K562 treated with DMSO at 1 percent for 12 hours (cell line): ENCODE measurements around the gene SLC16A12. TPM values are rescaled to one million over a fixed set of nuclear protein-coding genes. Genes with fewer than 3 reads are reported as not detected.

Experiments used
- total RNA-seq: library from RNA; unstranded; fragments of 300-600 nt; gene quantifications from 2 replicates; pipeline ENCODE4 v1.2.3, GENCODE V29; 2022; ENCODE audit not compliant: insufficient read depth

Gene SLC16A12, protein sequence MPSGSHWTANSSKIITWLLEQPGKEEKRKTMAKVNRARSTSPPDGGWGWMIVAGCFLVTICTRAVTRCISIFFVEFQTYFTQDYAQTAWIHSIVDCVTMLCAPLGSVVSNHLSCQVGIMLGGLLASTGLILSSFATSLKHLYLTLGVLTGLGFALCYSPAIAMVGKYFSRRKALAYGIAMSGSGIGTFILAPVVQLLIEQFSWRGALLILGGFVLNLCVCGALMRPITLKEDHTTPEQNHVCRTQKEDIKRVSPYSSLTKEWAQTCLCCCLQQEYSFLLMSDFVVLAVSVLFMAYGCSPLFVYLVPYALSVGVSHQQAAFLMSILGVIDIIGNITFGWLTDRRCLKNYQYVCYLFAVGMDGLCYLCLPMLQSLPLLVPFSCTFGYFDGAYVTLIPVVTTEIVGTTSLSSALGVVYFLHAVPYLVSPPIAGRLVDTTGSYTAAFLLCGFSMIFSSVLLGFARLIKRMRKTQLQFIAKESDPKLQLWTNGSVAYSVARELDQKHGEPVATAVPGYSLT
- not detected in 2 replicates for total RNA-seq

DNA sequence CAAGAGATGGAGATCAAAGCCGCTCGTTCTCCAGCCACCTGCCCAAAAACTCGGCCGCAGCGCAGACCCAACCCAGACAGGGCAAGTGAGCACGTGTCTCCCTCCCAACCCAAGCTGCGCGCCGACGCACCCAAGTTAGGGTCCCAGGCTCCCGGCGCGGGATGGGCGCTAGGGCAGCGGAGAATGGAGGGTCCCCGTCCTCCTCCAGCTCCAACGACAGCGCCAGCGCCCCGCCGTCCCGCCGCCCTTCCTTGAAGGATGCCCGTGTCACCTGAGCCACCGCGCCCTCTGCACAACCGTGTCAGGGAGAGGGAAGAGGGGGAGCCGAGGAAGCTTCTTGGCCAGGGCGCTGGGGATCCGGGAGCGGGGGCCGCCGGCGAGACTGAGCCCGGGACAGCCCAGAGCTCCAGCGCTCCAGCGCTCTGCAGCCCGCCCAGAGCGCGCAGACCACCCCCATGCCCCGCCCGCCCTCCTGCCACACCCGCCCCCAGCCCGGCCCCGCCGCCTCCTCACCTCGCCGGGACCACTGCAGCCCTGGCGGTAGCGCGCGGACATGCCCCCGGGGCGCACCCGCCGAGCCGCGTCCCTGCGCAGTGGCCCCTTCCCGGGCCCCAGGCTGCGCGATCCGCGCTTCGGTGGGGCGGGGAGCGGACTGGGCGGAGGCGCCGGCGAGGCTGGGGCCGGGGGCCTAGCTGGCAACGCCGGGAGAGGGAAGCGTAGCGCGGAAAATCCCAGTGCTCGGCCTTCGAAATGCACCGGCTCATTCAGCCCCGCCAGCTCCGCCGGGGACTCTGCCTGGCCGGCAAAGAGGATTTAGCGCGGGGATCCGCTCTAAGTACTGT lies at the start of gene SLC16A12:
TSS of gene SLC16A12 (minus strand) at position 424 of the 842 bp plus-strand sequence. CDS start 73,016 bp downstream, outside the sequence.

DNA sequence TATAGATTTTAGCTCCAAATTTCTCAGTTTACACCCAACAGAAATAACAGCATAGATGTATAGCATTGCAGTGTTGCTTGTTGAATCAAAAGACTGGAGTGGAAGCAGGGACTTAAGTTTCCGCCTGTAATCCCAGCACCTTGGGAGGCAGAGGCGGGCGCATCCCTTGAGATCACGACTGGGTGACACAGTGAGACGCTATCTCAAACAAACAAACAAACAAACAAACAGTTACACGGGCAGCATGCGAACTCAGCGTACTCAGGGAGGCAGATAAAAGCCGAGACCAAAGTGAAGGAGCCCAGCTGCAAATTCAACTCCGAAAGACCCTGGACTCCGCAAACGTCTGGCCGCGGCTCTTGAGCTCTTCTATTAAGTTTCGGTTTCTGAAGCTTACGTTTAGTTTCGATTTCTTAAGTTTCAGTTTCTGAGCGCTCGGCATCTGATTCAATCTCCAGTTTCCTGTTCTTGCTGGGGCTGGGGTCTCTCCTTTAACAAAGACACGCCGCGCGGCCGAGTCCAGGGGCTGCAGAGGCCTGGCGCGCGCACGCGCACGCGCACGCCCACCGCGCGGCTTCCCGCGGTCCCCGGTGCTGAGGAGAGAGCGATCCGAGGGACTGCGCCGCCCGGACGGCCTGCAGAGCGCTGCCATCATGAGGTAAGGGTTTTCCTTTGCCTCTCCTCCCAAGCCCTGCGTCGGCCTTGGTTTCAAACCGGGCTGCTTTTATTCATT lies 121.1 kb downstream of the SLC16A12 start, which contains the start of gene IFIT5:
TSS of gene IFIT5 (plus strand) at position 423 of the 733 bp plus-strand sequence. CDS start at position 654, 231 bp downstream.

DNA sequence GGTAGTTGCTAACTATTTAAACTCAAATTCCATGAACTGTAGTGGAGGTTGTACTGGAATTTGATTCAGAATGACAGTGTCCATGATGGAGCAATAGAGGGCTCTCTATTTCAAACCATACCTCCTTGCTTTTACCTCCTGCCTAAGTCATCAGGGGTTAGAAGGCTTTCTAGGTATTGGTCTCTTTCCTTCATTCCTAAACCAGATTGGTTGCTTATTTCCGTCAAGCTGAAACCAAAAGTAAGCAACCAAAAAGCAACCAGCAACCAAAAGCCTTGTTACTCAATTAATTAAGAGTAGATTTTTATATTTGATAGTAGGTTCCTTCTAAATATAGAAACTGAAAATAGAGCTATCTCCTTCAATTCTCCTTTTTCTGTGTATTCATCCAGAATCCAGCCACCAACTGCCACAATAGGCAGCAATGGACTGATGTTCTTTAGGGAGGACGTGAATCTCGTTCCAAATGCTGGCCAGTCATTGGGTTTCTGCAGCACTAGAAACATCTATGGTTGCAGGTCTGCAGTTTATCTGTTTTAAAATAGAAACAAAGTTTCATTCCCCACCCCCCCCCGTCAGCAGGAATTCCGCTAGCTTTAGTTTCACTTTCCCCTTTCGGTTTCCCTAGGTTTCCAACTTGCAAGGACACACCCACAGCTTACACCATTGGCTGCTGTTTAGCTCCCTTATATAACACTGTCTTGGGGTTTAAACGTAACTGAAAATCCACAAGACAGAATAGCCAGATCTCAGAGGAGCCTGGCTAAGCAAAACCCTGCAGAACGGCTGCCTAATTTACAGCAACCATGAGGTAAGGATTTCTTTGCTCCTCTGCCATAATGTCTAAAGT lies 143.3 kb downstream of the SLC16A12 start, which contains the start of gene IFIT1:
TSS of gene IFIT1 (plus strand) at position 717 of the 850 bp plus-strand sequence. CDS start at position 807, 90 bp downstream.

Other genes starting within 250 kb of the SLC16A12 start
- 0.83 TPM in 1 of 2 replicates, not detected in the other for gene IFIT2, start 233.5 kb downstream of the SLC16A12 start, total RNA-seq
- 2.9 and 5.5 TPM in 2 replicates for gene IFIT3, start 207.6 kb downstream of the SLC16A12 start, total RNA-seq
- not detected in 2 replicates for gene IFIT1B, start 157.5 kb downstream of the SLC16A12 start, total RNA-seq
- 0.27 TPM in 1 of 2 replicates, not detected in the other for gene IFIT1, start 143.0 kb downstream of the SLC16A12 start, total RNA-seq
- 0.25 TPM in 1 of 2 replicates, not detected in the other for gene IFIT5, start 121.0 kb downstream of the SLC16A12 start, total RNA-seq
- gene PANK1, start 109.6 kb upstream of the SLC16A12 start, total RNA-seq, result 3.2 and 4.3 TPM in 2 replicates
- gene KIF20B, start 166.0 kb upstream of the SLC16A12 start, total RNA-seq, result 8.4 and 16.4 TPM in 2 replicates